ENCODE results near the gene CNTN4.

The CNTN4 gene

DNA sequence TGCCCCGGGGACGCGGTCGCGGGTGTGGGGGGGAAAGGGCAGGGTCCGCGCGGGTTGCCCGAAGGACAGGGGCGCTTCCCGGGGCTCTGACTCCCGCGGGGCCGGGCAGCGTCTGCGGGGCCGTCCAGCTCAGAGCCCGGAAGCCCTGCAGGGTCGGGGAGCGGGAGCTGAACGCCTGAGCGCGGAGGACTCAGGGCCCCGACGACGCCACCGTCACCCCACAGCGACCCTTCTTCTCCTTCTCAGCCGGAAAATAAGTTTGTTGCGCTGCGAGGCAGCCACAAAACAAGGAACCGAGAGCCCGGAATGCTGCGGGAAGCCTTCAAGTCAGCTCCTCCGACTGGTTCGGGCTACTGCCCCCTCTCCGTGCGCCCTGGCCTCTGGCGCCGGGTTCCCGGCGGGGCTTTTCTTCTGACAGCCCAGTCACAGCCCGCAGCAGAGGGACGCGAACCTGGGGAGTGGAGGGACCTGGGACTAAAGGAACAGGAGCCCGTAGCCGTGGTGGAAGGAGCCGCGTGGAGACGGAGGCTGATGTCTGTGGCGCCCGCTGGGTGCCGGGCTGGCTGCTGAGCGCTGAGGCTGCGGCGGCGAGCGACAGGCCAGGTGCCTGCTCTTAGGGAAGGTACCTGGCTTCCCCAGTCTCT lies 484 bp downstream of the CNTN4 start:
- Histone ChIP-seq H3K4me3 (replicated peaks; ENCODE audit: low read depth, low read length) (no peak overlapping the region), H3K36me3 (ENCODE audit: control insufficient read depth, insufficient read depth, low read length) (no peaks in the 10 kb centered on the region), H3K27me3 (replicated peaks; ENCODE audit: control insufficient read depth, insufficient read depth, low read length) (no peaks in the 10 kb centered on the region)
- DNase-seq (ENCODE audit: extremely low read depth, insufficient read length): peak; percentile 2
- TF ChIP-seq, protein P1, sequence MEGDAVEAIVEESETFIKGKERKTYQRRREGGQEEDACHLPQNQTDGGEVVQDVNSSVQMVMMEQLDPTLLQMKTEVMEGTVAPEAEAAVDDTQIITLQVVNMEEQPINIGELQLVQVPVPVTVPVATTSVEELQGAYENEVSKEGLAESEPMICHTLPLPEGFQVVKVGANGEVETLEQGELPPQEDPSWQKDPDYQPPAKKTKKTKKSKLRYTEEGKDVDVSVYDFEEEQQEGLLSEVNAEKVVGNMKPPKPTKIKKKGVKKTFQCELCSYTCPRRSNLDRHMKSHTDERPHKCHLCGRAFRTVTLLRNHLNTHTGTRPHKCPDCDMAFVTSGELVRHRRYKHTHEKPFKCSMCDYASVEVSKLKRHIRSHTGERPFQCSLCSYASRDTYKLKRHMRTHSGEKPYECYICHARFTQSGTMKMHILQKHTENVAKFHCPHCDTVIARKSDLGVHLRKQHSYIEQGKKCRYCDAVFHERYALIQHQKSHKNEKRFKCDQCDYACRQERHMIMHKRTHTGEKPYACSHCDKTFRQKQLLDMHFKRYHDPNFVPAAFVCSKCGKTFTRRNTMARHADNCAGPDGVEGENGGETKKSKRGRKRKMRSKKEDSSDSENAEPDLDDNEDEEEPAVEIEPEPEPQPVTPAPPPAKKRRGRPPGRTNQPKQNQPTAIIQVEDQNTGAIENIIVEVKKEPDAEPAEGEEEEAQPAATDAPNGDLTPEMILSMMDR (IDR thresholded peaks at IDR 0.05; ENCODE audit: insufficient read depth, low read length, poor library complexity, severe bottlenecking): no peak

DNA sequence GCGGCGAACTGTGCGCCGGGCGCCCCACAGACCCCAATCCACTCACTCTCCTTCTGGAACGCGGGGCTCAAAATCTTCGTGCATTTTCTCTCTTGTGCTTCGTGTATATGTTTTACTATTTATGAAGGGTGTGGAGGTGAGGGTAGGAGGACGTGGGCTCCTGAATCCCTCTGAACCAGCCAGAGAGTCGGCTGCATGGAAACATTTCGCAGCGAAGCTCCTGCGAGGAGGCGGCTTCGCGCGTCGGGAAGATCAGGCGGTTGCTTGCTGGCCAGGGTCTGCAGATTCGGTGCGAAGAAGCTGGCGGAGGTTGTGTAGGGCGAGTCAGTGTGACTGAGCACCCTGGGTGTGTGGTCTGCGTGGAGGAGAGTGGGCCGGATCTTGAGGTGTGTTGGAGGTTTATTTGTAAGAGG lies 1.1 kb downstream of the CNTN4 start:
- H3K4me3 ChIP-seq (replicated peaks; ENCODE audit: low read depth, low read length): no peak overlapping the region
- DNase-seq (ENCODE audit: extremely low read depth, insufficient read length): peak; percentile 2
- H3K27me3 ChIP-seq (replicated peaks; ENCODE audit: control insufficient read depth, insufficient read depth, low read length): no peaks in the 10 kb centered on the region
- no peaks in the 10 kb centered on the region for H3K36me3 ChIP-seq (ENCODE audit: control insufficient read depth, insufficient read depth, low read length)
- TF ChIP-seq, protein P1 (IDR thresholded peaks at IDR 0.05; ENCODE audit: insufficient read depth, low read length, poor library complexity, severe bottlenecking): no peak

DNA sequence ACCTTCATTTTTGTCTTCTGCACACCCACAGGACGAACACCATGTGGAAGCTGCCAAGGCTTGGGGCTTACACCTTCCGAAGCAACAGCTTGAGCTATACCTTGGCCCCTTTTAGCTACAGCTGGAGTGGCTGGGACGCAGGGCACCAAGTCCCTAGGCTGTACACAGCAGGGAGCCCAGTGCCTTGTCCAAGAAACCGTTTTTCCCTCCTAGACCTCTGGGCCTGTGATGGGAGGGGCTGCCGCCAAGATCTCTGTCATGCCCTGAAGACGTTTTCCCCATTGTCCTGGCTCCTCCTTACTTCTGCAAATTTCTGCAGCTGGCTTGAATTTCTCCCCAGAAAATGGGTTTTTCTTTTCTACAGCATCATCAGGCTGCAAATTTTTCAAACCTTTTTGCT lies 7.8 kb downstream of the CNTN4 start:
- H3K36me3 ChIP-seq (ENCODE audit: control insufficient read depth, insufficient read depth, low read length): no peaks in the 10 kb centered on the region

DNA sequence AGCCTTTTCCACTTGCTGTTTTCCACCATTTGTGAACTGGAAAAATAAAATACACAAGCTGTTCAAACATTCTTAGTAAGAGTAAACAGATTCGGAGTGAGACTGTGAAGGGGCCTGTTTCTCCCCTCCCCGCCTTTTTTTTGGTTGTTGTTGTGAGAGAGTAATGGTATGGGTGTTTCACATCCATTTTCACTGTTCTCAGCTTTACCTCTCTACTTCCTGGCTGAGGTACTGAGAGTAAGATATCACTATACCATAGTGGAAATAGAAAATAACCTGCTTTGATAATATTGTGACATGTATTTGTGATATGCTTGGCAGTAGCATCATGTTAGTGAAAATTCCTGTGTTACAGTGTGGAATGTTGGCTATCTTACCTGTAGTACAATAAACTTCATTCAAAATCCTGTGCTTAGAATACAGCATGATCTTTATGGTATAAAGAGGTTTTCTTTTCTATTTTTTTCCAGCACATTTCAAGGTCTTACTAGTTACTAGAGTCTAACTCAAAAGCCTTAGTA lies 12.0 kb downstream of the CNTN4 start:
- DNase-seq (ENCODE audit: extremely low read depth, insufficient read length): no peak
- H3K4me3 ChIP-seq (replicated peaks; ENCODE audit: low read depth, low read length): no peak overlapping the region
- H3K27me3 ChIP-seq (replicated peaks; ENCODE audit: control insufficient read depth, insufficient read depth, low read length): no peaks in the 10 kb centered on the region
- no peaks in the 10 kb centered on the region for H3K36me3 ChIP-seq (ENCODE audit: control insufficient read depth, insufficient read depth, low read length)
- TF ChIP-seq, protein P1 (IDR thresholded peaks at IDR 0.05; ENCODE audit: insufficient read depth, low read length, poor library complexity, severe bottlenecking): no peak

More for the DNA sequence above, 7.8 kb downstream of the CNTN4 start:
- H3K4me3 ChIP-seq (replicated peaks; ENCODE audit: low read depth, low read length): no peak overlapping the region
- TF ChIP-seq, protein P1 (IDR thresholded peaks at IDR 0.05; ENCODE audit: insufficient read depth, low read length, poor library complexity, severe bottlenecking): no peak
- no peak for DNase-seq (ENCODE audit: extremely low read depth, insufficient read length)
- H3K27me3 ChIP-seq (replicated peaks; ENCODE audit: control insufficient read depth, insufficient read depth, low read length): no peaks in the 10 kb centered on the region

DNA sequence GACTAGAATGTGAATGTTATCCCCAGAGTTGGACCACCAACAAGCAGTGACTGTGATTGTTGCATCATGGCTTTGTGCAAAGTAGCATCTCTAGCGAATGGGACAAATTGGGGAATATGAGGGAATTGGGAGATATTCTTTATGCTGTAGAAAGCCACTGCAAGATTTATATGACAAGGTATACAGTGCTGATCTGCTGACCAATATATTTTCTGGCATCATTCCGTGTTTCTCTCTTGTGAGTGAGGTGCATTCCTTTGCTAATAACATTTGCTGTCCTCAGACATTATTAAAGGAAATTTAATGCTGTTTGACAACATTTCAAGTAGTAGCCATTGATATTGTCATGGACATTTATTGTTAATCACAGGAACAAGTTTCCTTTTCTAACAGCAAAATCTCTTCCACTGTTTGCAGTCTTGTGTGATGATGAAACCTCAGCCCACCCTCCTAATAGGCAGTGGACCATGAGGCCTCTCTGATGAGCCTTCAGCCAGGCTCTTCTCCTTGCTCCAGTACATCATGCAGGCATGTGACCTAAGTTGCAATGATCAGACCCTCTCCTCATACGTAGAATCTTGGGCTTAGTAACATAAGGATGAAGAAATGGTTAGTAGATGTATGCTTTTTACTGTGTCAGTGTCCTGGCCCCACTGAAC lies 16.1 kb downstream of the CNTN4 start:
- H3K27me3 ChIP-seq (replicated peaks; ENCODE audit: control insufficient read depth, insufficient read depth, low read length): no peaks in the 10 kb centered on the region
- H3K4me3 ChIP-seq (replicated peaks; ENCODE audit: low read depth, low read length): no peak overlapping the region
- DNase-seq (ENCODE audit: extremely low read depth, insufficient read length): no peak
- TF ChIP-seq, protein P1 (IDR thresholded peaks at IDR 0.05; ENCODE audit: insufficient read depth, low read length, poor library complexity, severe bottlenecking): no peak
- no peaks in the 10 kb centered on the region for H3K36me3 ChIP-seq (ENCODE audit: control insufficient read depth, insufficient read depth, low read length)

All from GM06990 (cell line).